Measurements from ENCODE around the gene PARS2. TPM values are rescaled to one million over a fixed set of nuclear protein-coding genes. Genes with fewer than 3 reads are reported as not detected.

PARS2 gene
- total RNA-seq, 1 experiment from 2014 or later, result 17.2 TPM

- in situ Hi-C loops (cut with HindIII; ENCODE audit: low sequenced_read_pairs), result no loop called here
- no peak for DNase-seq (ENCODE audit: low spot score)
These were observed 18.5 kb downstream of the PARS2 start for GRCh38 chr1:54745864-54746263.

- DNase-seq (ENCODE audit: low spot score), result no peak
- in situ Hi-C loops (cut with HindIII; ENCODE audit: low sequenced_read_pairs), result no loop called here
These were observed 19.0 kb downstream of the PARS2 start for GRCh38 chr1:54745274-54745673.

- no peak for DNase-seq (ENCODE audit: low spot score)
- in situ Hi-C loops (cut with HindIII; ENCODE audit: low sequenced_read_pairs), result no loop called here
These were observed 19.6 kb downstream of the PARS2 start for GRCh38 chr1:54744696-54745095.

- no peak for DNase-seq (ENCODE audit: low spot score)
- in situ Hi-C loops (cut with HindIII; ENCODE audit: low sequenced_read_pairs), result no loop called here
These were observed 20.7 kb downstream of the PARS2 start for GRCh38 chr1:54743416-54744226.

- in situ Hi-C loops (cut with HindIII; ENCODE audit: low sequenced_read_pairs), result no loop called here
- no peak for DNase-seq (ENCODE audit: low spot score)
These were observed 22.0 kb downstream of the PARS2 start for GRCh38 chr1:54742282-54742681.

GRCh38 chr1:54741531-54741930 lies 22.8 kb downstream of the PARS2 start:
- DNase-seq (ENCODE audit: low spot score), result peak; percentile 50
- in situ Hi-C loops (cut with HindIII; ENCODE audit: low sequenced_read_pairs), result no loop called here

GRCh38 chr1:54738244-54738643 lies 26.1 kb downstream of the PARS2 start:
- in situ Hi-C loops (cut with HindIII; ENCODE audit: low sequenced_read_pairs), result no loop called here
- no peak for DNase-seq (ENCODE audit: low spot score)

- DNase-seq (ENCODE audit: low spot score), result no peak
- in situ Hi-C loops (cut with HindIII; ENCODE audit: low sequenced_read_pairs), result no loop called here
These were observed 27.6 kb downstream of the PARS2 start for GRCh38 chr1:54736685-54737084.

- in situ Hi-C loops (cut with HindIII; ENCODE audit: low sequenced_read_pairs), result no loop called here
- DNase-seq (ENCODE audit: low spot score), result no peak
These were observed 36.3 kb downstream of the PARS2 start for GRCh38 chr1:54728027-54728426.

- in situ Hi-C loops (cut with HindIII; ENCODE audit: low sequenced_read_pairs), result no loop called here
- no peak for DNase-seq (ENCODE audit: low spot score)
These were observed 39.6 kb downstream of the PARS2 start for GRCh38 chr1:54724771-54725170.

GRCh38 chr1:54723985-54724384 lies 40.3 kb downstream of the PARS2 start:
- DNase-seq (ENCODE audit: low spot score), result no peak
- in situ Hi-C loops (cut with HindIII; ENCODE audit: low sequenced_read_pairs), result no loop called here

GRCh38 chr1:54721719-54722118 lies 42.6 kb downstream of the PARS2 start:
- in situ Hi-C loops (cut with HindIII; ENCODE audit: low sequenced_read_pairs), result no loop called here
- DNase-seq (ENCODE audit: low spot score), result no peak

GRCh38 chr1:54716299-54717047 lies 47.9 kb downstream of the PARS2 start:
- no peak for DNase-seq (ENCODE audit: low spot score)
- in situ Hi-C loops (cut with HindIII; ENCODE audit: low sequenced_read_pairs), result no loop called here

- DNase-seq (ENCODE audit: low spot score), result peak; percentile 85
- in situ Hi-C loops (cut with HindIII; ENCODE audit: low sequenced_read_pairs), result no loop called here
These were observed 48.6 kb downstream of the PARS2 start, which contains the start of gene TTC4 for GRCh38 chr1:54715493-54716298. TSS of gene TTC4 (plus strand) at chr1:54715861. CDS start at chr1:54715909, 48 bp downstream.

- in situ Hi-C loops (cut with HindIII; ENCODE audit: low sequenced_read_pairs), result no loop called here
- DNase-seq (ENCODE audit: low spot score), result no peak
These were observed 49.3 kb downstream of the PARS2 start for GRCh38 chr1:54714881-54715492.

GRCh38 chr1:54711536-54711935 lies 52.8 kb downstream of the PARS2 start:
- in situ Hi-C loops (cut with HindIII; ENCODE audit: low sequenced_read_pairs), result no loop called here
- DNase-seq (ENCODE audit: low spot score), result no peak

GRCh38 chr1:54710841-54711240 lies 53.5 kb downstream of the PARS2 start:
- in situ Hi-C loops (cut with HindIII; ENCODE audit: low sequenced_read_pairs), result no loop called here
- no peak for DNase-seq (ENCODE audit: low spot score)

GRCh38 chr1:54710434-54710833 lies 53.9 kb downstream of the PARS2 start:
- in situ Hi-C loops (cut with HindIII; ENCODE audit: low sequenced_read_pairs), result no loop called here
- DNase-seq (ENCODE audit: low spot score), result no peak

GRCh38 chr1:54709547-54710292 lies 54.6 kb downstream of the PARS2 start:
- DNase-seq (ENCODE audit: low spot score), result no peak
- in situ Hi-C loops (cut with HindIII; ENCODE audit: low sequenced_read_pairs), result no loop called here

All from G401 (cell line).